ENCODE results near the gene AHNAK2. TPM values are rescaled to one million over a fixed set of nuclear protein-coding genes. Genes with fewer than 3 reads are reported as not detected.
"Not testable (repeated sequence)": the region's sequence is repeated elsewhere in the genome, so short reads cannot be mapped to it uniquely, and the experiment has no call there.

AHNAK2 gene
- total and polyA plus RNA-seq, 2 of the 13 experiments (the other 11 are each of a cell fraction or from before 2014, with no cell fraction given): 0.11 to 0.18 TPM

GRCh38 chr14:104891664-104892530 lies 86.3 kb downstream of the AHNAK2 start:
- FAIRE-seq (no peak), ATAC-seq (no peak), DNase-seq (ENCODE audit: low spot score) (no peak)
- no peaks in the 10 kb centered on the region for H3K36me3 ChIP-seq (replicated peaks in 1 of 2; ENCODE audit: control insufficient read depth in 1 of 2, insufficient read depth in 2 of 2, low read length in 2 of 2)
- BruUV-seq (replicated peaks): no TSS peak
- no peak overlapping the region for H3K4me2 ChIP-seq (ENCODE audit: low read depth, low read length)
- H3K79me2 ChIP-seq (ENCODE audit: insufficient read depth, low read length): no peaks in the 10 kb centered on the region
- no peaks in the 10 kb centered on the region for H3K9me3 ChIP-seq (ENCODE audit: low read length)
- peaks cover 2% of the 10 kb centered on the region; the same call in 1 of the 2 replicates for H3K4me1 ChIP-seq (ENCODE audit: insufficient read depth, low read length)
- TF ChIP-seq THAP11 (CRISPR knock-in tag; IDR thresholded peaks at IDR 0.05): no peak
- TF ChIP-seq CEBPB (IDR thresholded peaks at IDR 0.05; ENCODE audit: borderline replicate concordance, low read depth, low read length): no peak
- no peak for TF ChIP-seq ZNF788 (CRISPR knock-in tag; IDR thresholded peaks at IDR 0.05; ENCODE audit: borderline replicate concordance)
- no peak for TF ChIP-seq MED1 (CRISPR knock-in tag; IDR thresholded peaks at IDR 0.05)
- 89% methylated on average over 8 of the region's 13 CpGs for WGBS (ENCODE audit: low lambda C conversion rate)
- ChIA-PET POLR2A (no interaction called here), CTCF (ENCODE audit: low intra/inter-chr PET ratio, low total read pairs) (no interaction called here)
- no peak overlapping the region for H3K9ac ChIP-seq (ENCODE audit: insufficient read depth, low read depth, low read length)
- intact Hi-C loops (cut with micrococcal nuclease; ENCODE audit: unreplicated experiment) (no loop called here), in situ Hi-C loops (cut with HindIII; ENCODE audit: extremely low pct_ligation_motif_present, low pct_unique_long_range_greater_than_20kb) (no loop called here)
- no peaks in the 10 kb centered on the region for H4K20me1 ChIP-seq (ENCODE audit: insufficient read depth, low read length)
- H2AFZ ChIP-seq (ENCODE audit: low read length): no peak overlapping the region
- no peak overlapping the region for H3K4me3 ChIP-seq (replicated peaks in 1 of 3; ENCODE audit: insufficient read depth in 1 of 3, low read depth in 2 of 3, low read length in 3 of 3)
- H3K27ac ChIP-seq (ENCODE audit: extremely low read length, insufficient read depth, low read length): no peak overlapping the region
- H3K27me3 ChIP-seq (ENCODE audit: control insufficient read depth in 1 of 2, insufficient read depth in 2 of 2, low read length in 2 of 2): no peaks in the 10 kb centered on the region

- Histone ChIP-seq H3K4me1 (ENCODE audit: insufficient read depth, low read length) (no peaks in the 10 kb centered on the region), H3K9me3 (ENCODE audit: low read length) (no peaks in the 10 kb centered on the region), H3K36me3 (replicated peaks in 1 of 2; ENCODE audit: control insufficient read depth in 1 of 2, insufficient read depth in 2 of 2, low read length in 2 of 2) (no peaks in the 10 kb centered on the region), H3K4me3 (replicated peaks in 1 of 3; ENCODE audit: insufficient read depth in 1 of 3, low read depth in 2 of 3, low read length in 3 of 3) (no peak overlapping the region), H3K4me2 (ENCODE audit: low read depth, low read length) (no peak overlapping the region), H3K27me3 (ENCODE audit: control insufficient read depth in 1 of 2, insufficient read depth in 2 of 2, low read length in 2 of 2) (no peaks in the 10 kb centered on the region), H2AFZ (ENCODE audit: low read length) (no peak overlapping the region), H3K9ac (ENCODE audit: insufficient read depth, low read depth, low read length) (no peak overlapping the region), H3K27ac (ENCODE audit: extremely low read length, insufficient read depth, low read length) (no peak overlapping the region), H3K79me2 (ENCODE audit: insufficient read depth, low read length) (no peaks in the 10 kb centered on the region), H4K20me1 (ENCODE audit: insufficient read depth, low read length) (no peaks in the 10 kb centered on the region)
- no peak for ATAC-seq
- 96% methylated on average over 4 of the region's 4 CpGs for WGBS (ENCODE audit: low lambda C conversion rate)
- POLR2A ChIA-PET: no interaction called here
- CTCF ChIA-PET (ENCODE audit: low intra/inter-chr PET ratio, low total read pairs): no interaction called here
- BruUV-seq (replicated peaks): no TSS peak
- TF ChIP-seq KLF12 (CRISPR knock-in tag; IDR thresholded peaks at IDR 0.05; ENCODE audit: borderline replicate concordance): no peak
- TF ChIP-seq TARDBP (CRISPR knock-in tag; IDR thresholded peaks at IDR 0.05): peak; percentile 49; the same call in 1 of the 2 replicates
- no peak for TF ChIP-seq BATF2 (CRISPR knock-in tag; IDR thresholded peaks at IDR 0.05)
- intact Hi-C loops (cut with micrococcal nuclease; ENCODE audit: unreplicated experiment) (no loop called here), in situ Hi-C loops (cut with HindIII; ENCODE audit: extremely low pct_ligation_motif_present, low pct_unique_long_range_greater_than_20kb) (no loop called here)
- no peak for FAIRE-seq
- no peak for DNase-seq (ENCODE audit: low spot score)
Measured at GRCh38 chr14:104891121-104891551, 87.0 kb downstream of the AHNAK2 start.

- H3K4me3 ChIP-seq (replicated peaks in 1 of 3; ENCODE audit: insufficient read depth in 1 of 3, low read depth in 2 of 3, low read length in 3 of 3); H3K27me3 ChIP-seq (ENCODE audit: control insufficient read depth in 1 of 2, insufficient read depth in 2 of 2, low read length in 2 of 2); H3K9me3 ChIP-seq (ENCODE audit: low read length); H3K9ac ChIP-seq (ENCODE audit: insufficient read depth, low read depth, low read length); H3K4me1 ChIP-seq (ENCODE audit: insufficient read depth, low read length); POLR2A ChIA-PET; BruUV-seq (replicated peaks); H3K79me2 ChIP-seq (ENCODE audit: insufficient read depth, low read length); in situ Hi-C loops (cut with HindIII; ENCODE audit: extremely low pct_ligation_motif_present, low pct_unique_long_range_greater_than_20kb); H3K27ac ChIP-seq (ENCODE audit: extremely low read length, insufficient read depth, low read length); intact Hi-C loops (cut with micrococcal nuclease; ENCODE audit: unreplicated experiment); ATAC-seq; H2AFZ ChIP-seq (ENCODE audit: low read length); DNase-seq (ENCODE audit: low spot score); FAIRE-seq; H3K36me3 ChIP-seq (replicated peaks in 1 of 2; ENCODE audit: control insufficient read depth in 1 of 2, insufficient read depth in 2 of 2, low read length in 2 of 2); CTCF ChIA-PET (ENCODE audit: low intra/inter-chr PET ratio, low total read pairs); H3K4me2 ChIP-seq (ENCODE audit: low read depth, low read length); H4K20me1 ChIP-seq (ENCODE audit: insufficient read depth, low read length): not testable (repeated sequence)
Measured at GRCh38 chr14:104890292-104890691, 87.9 kb downstream of the AHNAK2 start.
